ENCODE measurements around the gene SPG21.
"Not testable (repeated sequence)": the region's sequence is repeated elsewhere in the genome, so short reads cannot be mapped to it uniquely, and the experiment has no call there.

The SPG21 gene

GRCh38 chr15:64989416-64990167 is at the start of gene SPG21:
Gene SPG21 (minus strand): TSS chr15:64989914. CDS start chr15:64983569, 6,345 bp downstream.
- DNase-seq (ENCODE audit: low read depth) = peak; percentile 89

- no peak for DNase-seq (ENCODE audit: low read depth)
Measured at GRCh38 chr15:65038836-65039235, 49.1 kb upstream of the SPG21 start.

GRCh38 chr15:65038428-65038827 is 48.7 kb upstream of the SPG21 start:
- DNase-seq (ENCODE audit: low read depth) = no peak

GRCh38 chr15:65037309-65037708 is 47.6 kb upstream of the SPG21 start:
- DNase-seq (ENCODE audit: low read depth) = no peak

GRCh38 chr15:65034719-65035118 is 45.0 kb upstream of the SPG21 start:
- DNase-seq (ENCODE audit: low read depth) = no peak

- DNase-seq (ENCODE audit: low read depth) = no peak
Measured at GRCh38 chr15:65033659-65034269, 44.0 kb upstream of the SPG21 start.

- DNase-seq (ENCODE audit: low read depth) = no peak
Measured at GRCh38 chr15:65032801-65033537, 43.3 kb upstream of the SPG21 start.

GRCh38 chr15:65029736-65030208 is 40.1 kb upstream of the SPG21 start:
- DNase-seq (ENCODE audit: low read depth) = no peak

GRCh38 chr15:65028921-65029735 is 39.4 kb upstream of the SPG21 start, which contains the start of gene MTFMT:
Gene MTFMT (minus strand): TSS chr15:65029639. CDS start chr15:65029613, 26 bp downstream.
- DNase-seq (ENCODE audit: low read depth) = peak; percentile 89

GRCh38 chr15:65028338-65028737 is 38.6 kb upstream of the SPG21 start:
- DNase-seq (ENCODE audit: low read depth) = no peak

- DNase-seq (ENCODE audit: low read depth) = no peak
Measured at GRCh38 chr15:65027593-65027992, 37.9 kb upstream of the SPG21 start.

GRCh38 chr15:65026756-65027155 is 37.0 kb upstream of the SPG21 start:
- no peak for DNase-seq (ENCODE audit: low read depth)

GRCh38 chr15:65021488-65021887 is 31.8 kb upstream of the SPG21 start:
- DNase-seq (ENCODE audit: low read depth) = no peak

- no peak for DNase-seq (ENCODE audit: low read depth)
Measured at GRCh38 chr15:65020419-65020818, 30.7 kb upstream of the SPG21 start.

- DNase-seq (ENCODE audit: low read depth) = not testable (repeated sequence)
Measured at GRCh38 chr15:65011198-65011597, 21.5 kb upstream of the SPG21 start.

GRCh38 chr15:65008983-65009382 is 19.3 kb upstream of the SPG21 start:
- no peak for DNase-seq (ENCODE audit: low read depth)

GRCh38 chr15:65006876-65007275 is 17.2 kb upstream of the SPG21 start:
- no peak for DNase-seq (ENCODE audit: low read depth)

- DNase-seq (ENCODE audit: low read depth) = no peak
Measured at GRCh38 chr15:65004993-65005392, 15.3 kb upstream of the SPG21 start.

GRCh38 chr15:64997745-64998375 is 8.1 kb upstream of the SPG21 start:
- DNase-seq (ENCODE audit: low read depth) = no peak

- DNase-seq (ENCODE audit: low read depth) = no peak
Measured at GRCh38 chr15:64997066-64997465, 7.4 kb upstream of the SPG21 start.

- no peak for DNase-seq (ENCODE audit: low read depth)
Measured at GRCh38 chr15:64993290-64993689, 3.6 kb upstream of the SPG21 start.

Data from stimulated activated CD8-positive, alpha-beta memory T cell treated with anti-CD3 and anti-CD28 coated beads, Interleukin-12 subunit alpha, Interleukin-12 subunit beta, amount 100 ng/mL, for 4 hours (primary cell).